Measurements from ENCODE around the gene MRTO4. TPM values are rescaled to one million over a fixed set of nuclear protein-coding genes. Genes with fewer than 3 reads are reported as not detected.

MRTO4 gene
- total and polyA plus RNA-seq, 9 of the 15 experiments (the other 6 are each of a cell fraction or from before 2014, with no cell fraction given), result 62.0 to 173 (median 146) TPM

DNA sequence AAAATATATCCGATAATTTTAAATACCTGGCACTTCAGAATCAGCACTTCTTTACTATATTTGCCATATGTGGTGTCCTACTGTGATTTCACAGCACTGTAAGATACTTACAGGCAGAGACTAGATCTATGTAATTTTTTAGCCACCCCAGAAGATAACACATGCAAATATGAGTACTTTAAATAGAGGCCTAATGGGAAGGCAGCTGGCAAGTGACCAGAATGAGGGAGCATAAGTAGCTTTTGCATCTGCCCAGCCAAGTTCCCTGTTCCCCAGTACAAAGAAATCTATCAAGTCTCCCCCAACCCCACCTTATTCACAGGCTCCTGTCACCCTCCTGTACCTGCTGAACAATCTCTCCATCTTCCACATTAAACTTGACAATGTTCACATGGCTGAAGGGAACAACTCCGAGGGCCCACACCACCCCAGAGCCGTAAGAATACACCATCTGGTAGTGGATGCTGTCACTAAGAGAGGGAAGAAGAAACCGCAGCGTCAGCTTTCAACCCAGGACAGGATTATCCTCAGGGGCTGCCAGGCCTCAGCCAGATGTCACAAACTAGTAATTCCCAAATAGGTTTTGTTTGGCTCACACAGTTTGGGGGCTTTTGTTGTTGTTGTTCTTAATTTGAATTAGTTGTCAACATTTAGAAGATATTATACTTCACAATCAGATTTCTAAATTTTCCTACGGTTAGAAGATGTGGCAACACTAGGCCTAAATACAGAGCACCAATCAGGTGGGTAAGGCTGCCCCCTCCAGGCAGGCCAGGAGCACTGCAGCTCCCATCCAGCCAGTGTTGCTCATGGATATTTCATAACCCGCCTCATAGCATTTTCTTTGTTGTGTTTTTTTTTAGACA is 10.7 kb upstream of the MRTO4 start (continued):
- TF ChIP-seq TCF7 (IDR thresholded peaks at IDR 0.05; ENCODE audit: borderline replicate concordance) (no peak), HMGN3 (IDR thresholded peaks at IDR 0.05; ENCODE audit: borderline replicate concordance, extremely low read depth, insufficient read length, low read depth, low read length) (no peak), ZNF316 (IDR thresholded peaks at IDR 0.05) (peak; percentile 46), RCOR1 (IDR thresholded peaks at IDR 0.05; ENCODE audit: borderline replicate concordance in 1 of 2, low read depth in 2 of 2, low read length in 2 of 2) (no peak), TEAD4 (IDR thresholded peaks at IDR 0.05; ENCODE audit: low read length) (no peak), TEAD4 (CRISPR knock-in tag; IDR thresholded peaks at IDR 0.05; ENCODE audit: borderline replicate concordance) (no peak), KAT2B (IDR thresholded peaks at IDR 0.05; ENCODE audit: low read depth, low read length) (no peak), DDX20 (tag; IDR thresholded peaks at IDR 0.05; ENCODE audit: low read depth) (no peak), C11orf30 (IDR thresholded peaks at IDR 0.05; ENCODE audit: low read depth) (peak; percentile 28; the same call in 1 of the 2 replicates), ELF4 (CRISPR knock-in tag; IDR thresholded peaks at IDR 0.05) (no peak), NFIC (IDR thresholded peaks at IDR 0.05) (no peak), KLF16 (IDR thresholded peaks at IDR 0.05) (peak; percentile 38; the same call in 1 of the 2 replicates), NR4A1 (CRISPR knock-in tag; IDR thresholded peaks at IDR 0.05) (no peak), NR4A1 (tag; IDR thresholded peaks at IDR 0.05) (no peak), SMAD1 (IDR thresholded peaks at IDR 0.05; ENCODE audit: low read depth, low read length, partially characterized antibody) (no peak), FOXA1 (IDR thresholded peaks at IDR 0.05; ENCODE audit: borderline replicate concordance) (no peak), TAF7 (tag; IDR thresholded peaks at IDR 0.05) (no peak), SMARCE1 (IDR thresholded peaks at IDR 0.05) (no peak), TOE1 (IDR thresholded peaks at IDR 0.05; ENCODE audit: borderline replicate concordance) (no peak), TOE1 (CRISPR knock-in tag; IDR thresholded peaks at IDR 0.05; ENCODE audit: borderline replicate concordance, low read depth) (no peak), ARID2 (IDR thresholded peaks at IDR 0.05) (no peak), ZKSCAN1 (IDR thresholded peaks at IDR 0.05; ENCODE audit: low read depth, low read length) (no peak), CAMTA2 (CRISPR knock-in tag; conservative IDR thresholded peaks at IDR 0.05) (no peak), KAT7 (CRISPR knock-in tag; IDR thresholded peaks at IDR 0.05; ENCODE audit: borderline replicate concordance) (no peak), TARDBP (IDR thresholded peaks at IDR 0.05) (no peak), CBFA2T3 (IDR thresholded peaks at IDR 0.05) (no peak), RBM15 (IDR thresholded peaks at IDR 0.05; ENCODE audit: insufficient read depth, low read length) (no peak), JUND (IDR thresholded peaks at IDR 0.05; ENCODE audit: borderline replicate concordance, low read depth, low read length) (no peak), JUND (tag; IDR thresholded peaks at IDR 0.05; ENCODE audit: borderline replicate concordance, low read depth, low read length) (no peak)
- TF ChIP-seq, protein P1, sequence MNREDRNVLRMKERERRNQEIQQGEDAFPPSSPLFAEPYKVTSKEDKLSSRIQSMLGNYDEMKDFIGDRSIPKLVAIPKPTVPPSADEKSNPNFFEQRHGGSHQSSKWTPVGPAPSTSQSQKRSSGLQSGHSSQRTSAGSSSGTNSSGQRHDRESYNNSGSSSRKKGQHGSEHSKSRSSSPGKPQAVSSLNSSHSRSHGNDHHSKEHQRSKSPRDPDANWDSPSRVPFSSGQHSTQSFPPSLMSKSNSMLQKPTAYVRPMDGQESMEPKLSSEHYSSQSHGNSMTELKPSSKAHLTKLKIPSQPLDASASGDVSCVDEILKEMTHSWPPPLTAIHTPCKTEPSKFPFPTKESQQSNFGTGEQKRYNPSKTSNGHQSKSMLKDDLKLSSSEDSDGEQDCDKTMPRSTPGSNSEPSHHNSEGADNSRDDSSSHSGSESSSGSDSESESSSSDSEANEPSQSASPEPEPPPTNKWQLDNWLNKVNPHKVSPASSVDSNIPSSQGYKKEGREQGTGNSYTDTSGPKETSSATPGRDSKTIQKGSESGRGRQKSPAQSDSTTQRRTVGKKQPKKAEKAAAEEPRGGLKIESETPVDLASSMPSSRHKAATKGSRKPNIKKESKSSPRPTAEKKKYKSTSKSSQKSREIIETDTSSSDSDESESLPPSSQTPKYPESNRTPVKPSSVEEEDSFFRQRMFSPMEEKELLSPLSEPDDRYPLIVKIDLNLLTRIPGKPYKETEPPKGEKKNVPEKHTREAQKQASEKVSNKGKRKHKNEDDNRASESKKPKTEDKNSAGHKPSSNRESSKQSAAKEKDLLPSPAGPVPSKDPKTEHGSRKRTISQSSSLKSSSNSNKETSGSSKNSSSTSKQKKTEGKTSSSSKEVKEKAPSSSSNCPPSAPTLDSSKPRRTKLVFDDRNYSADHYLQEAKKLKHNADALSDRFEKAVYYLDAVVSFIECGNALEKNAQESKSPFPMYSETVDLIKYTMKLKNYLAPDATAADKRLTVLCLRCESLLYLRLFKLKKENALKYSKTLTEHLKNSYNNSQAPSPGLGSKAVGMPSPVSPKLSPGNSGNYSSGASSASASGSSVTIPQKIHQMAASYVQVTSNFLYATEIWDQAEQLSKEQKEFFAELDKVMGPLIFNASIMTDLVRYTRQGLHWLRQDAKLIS (CRISPR knock-in tag; IDR thresholded peaks at IDR 0.05), result no peak

Measured in K562 (cell line).